ENCODE measurements around the gene KHDC4. TPM values are rescaled to one million over a fixed set of nuclear protein-coding genes. Genes with fewer than 3 reads are reported as not detected.

KHDC4 gene
- total and polyA plus RNA-seq, 2 experiments from 2014 or later = 47.1 to 57.7 TPM

GRCh38 chr1:155940482-155940992, 6.3 kb upstream of the KHDC4 start:
- ATAC-seq = no peak
- no peak for TF ChIP-seq CREB1 (CRISPR knock-in tag; IDR thresholded peaks at IDR 0.05; ENCODE audit: low read depth)
- no peak for TF ChIP-seq REST (IDR thresholded peaks at IDR 0.05; ENCODE audit: unreplicated experiment)
- TF ChIP-seq JUNB (IDR thresholded peaks at IDR 0.05; ENCODE audit: unreplicated experiment) = no peak
- TF ChIP-seq POLR2AphosphoS5 (IDR thresholded peaks at IDR 0.05; ENCODE audit: low read depth) = no peak
- no peak for TF ChIP-seq ZNF114 (CRISPR knock-in tag; IDR thresholded peaks at IDR 0.05)
- no peak for TF ChIP-seq CTCF (conservative IDR thresholded peaks at IDR 0.05; ENCODE audit: low read depth in 2 of 2)
- TF ChIP-seq ETS1 (IDR thresholded peaks at IDR 0.05) = no peak
- no peak for TF ChIP-seq STAT1 (IDR thresholded peaks at IDR 0.05; ENCODE audit: unreplicated experiment)
- TF ChIP-seq EZH2 (IDR thresholded peaks at IDR 0.05; ENCODE audit: low read depth, unreplicated experiment) = no peak
- no peak for TF ChIP-seq ZNF331 (CRISPR knock-in tag; IDR thresholded peaks at IDR 0.05; ENCODE audit: low read depth)
- TF ChIP-seq ZNF462 (CRISPR knock-in tag; IDR thresholded peaks at IDR 0.05) = no peak
- TF ChIP-seq NANOG (IDR thresholded peaks at IDR 0.05; ENCODE audit: borderline replicate concordance) = no peak
- no peak for TF ChIP-seq EZH2phosphoT487 (IDR thresholded peaks at IDR 0.05; ENCODE audit: unreplicated experiment)
- Mint-ChIP-seq H3K4me1 (peaks cover 39% of the 10 kb centered on the region), H3K4me3 (no peak overlapping the region), H3K36me3 (ENCODE audit: low read depth) (no peaks in the 10 kb centered on the region; the same call in 2 of the 3 replicates), H3K27me3 (ENCODE audit: insufficient read depth, low read depth, poor library complexity) (peaks cover 25% of the 10 kb centered on the region), H3K9me3 (no peaks in the 10 kb centered on the region; the same call in 2 of the 3 replicates), H3K27ac (peak overlapping the region; percentile 72)
- H3K79me2 ChIP-seq (replicated peaks; ENCODE audit: insufficient read depth) = no peaks in the 10 kb centered on the region
- H3K9me2 ChIP-seq (ENCODE audit: insufficient read depth) = no peaks in the 10 kb centered on the region
- H3K4me2 ChIP-seq = no peak overlapping the region
- no peak overlapping the region for H2AFZ ChIP-seq
- H3K27ac ChIP-seq (ENCODE audit: low read depth) = no peak overlapping the region
- H4K20me1 ChIP-seq (replicated peaks; ENCODE audit: insufficient read depth) = no peaks in the 10 kb centered on the region
- no peak overlapping the region for H3K4me3 ChIP-seq
- no peaks in the 10 kb centered on the region for H3K27me3 ChIP-seq (ENCODE audit: insufficient read depth)
- peaks cover 6% of the 10 kb centered on the region; the same call in 1 of the 2 replicates for H3K4me1 ChIP-seq (ENCODE audit: insufficient read depth)
- DNase-seq (ENCODE audit: low spot score) = no peak
- H3K36me3 ChIP-seq (ENCODE audit: insufficient read depth) = no peaks in the 10 kb centered on the region
- no peaks in the 10 kb centered on the region for H3F3A ChIP-seq (replicated peaks; ENCODE audit: low read depth)

Data from GM23338 (cell line).